SH-SY5Y (cell line): ENCODE results near the gene RPL19.

Experiments used
- GATA2 ChIP-seq: IDR thresholded peaks from 2 replicates; pipeline ENCODE4 v1.6.1; 2011; ENCODE audit warnings: mild to moderate bottlenecking, low read depth, low read length
- GATA3 ChIP-seq: IDR thresholded peaks from 2 replicates; pipeline ENCODE4 v1.6.1; 2011; ENCODE audit warnings: low read depth, mild to moderate bottlenecking, low read length, moderate library complexity

DNA sequence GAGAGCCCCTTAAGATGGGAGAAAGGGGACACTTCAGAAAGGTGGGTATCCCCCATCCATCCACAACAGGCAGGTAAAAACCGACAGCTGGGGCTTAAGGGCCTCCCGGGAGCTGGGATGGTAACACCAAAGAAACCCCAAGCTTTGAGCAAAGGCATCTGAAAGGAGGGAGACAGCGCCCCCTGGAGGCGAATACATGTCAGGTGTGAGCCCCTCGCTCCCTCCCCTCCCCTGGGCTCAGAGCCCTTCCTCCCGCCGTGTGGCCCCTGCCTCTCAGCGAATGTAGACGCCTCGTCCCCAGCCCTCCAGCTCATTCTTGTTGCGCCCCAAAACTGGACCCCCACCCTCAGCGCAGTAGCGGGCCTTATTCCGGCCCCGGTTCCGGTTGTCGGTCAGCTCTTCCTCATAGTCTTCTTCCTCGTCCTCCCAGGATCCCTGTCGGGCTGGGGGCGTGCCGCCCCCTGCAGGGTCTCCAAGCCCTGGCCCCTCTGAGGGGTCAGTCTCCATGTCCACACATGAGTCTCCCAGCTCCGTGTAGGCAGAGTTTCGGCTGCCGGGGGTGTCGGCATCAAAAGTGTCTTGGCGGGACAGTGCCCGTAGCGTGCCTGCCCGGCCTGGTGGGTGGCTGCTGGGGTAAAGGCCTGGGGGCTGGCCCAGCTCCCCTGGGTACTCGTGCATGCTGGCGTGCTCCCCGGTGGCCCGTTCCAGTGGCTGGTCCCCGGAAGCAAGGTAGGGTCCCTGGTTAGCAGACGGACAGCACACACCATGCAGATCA, 25.0 kb upstream of the RPL19 start:
- TF ChIP-seq GATA2 (no peak), GATA3 (no peak)
